Neural cell (in vitro differentiated cells): ENCODE measurements around the gene TMEM59L.

Experiments
- EZH2 ChIP-seq: fragments of 200-600, 300-800 bp; shearing (Covaris generic), sonication (generic); IDR thresholded peaks from 2 replicates; pipeline ENCODE4 v1.6.1; 2014; ENCODE audit warnings: antibody characterized with exemption, low read length, borderline replicate concordance, mild to moderate bottlenecking; ENCODE audit not compliant: insufficient read depth, poor library complexity, severe bottlenecking
- POLR2AphosphoS5 ChIP-seq: IDR thresholded peaks from 2 replicates; pipeline ENCODE4 v1.6.1; 2012
- RAD21 ChIP-seq: fragments of 450-650 bp; conservative IDR thresholded peaks from 2 replicates; pipeline ENCODE4 v1.6.1; 2014; ENCODE audit warnings: antibody characterized with exemption, mild to moderate bottlenecking, moderate library complexity
- TAF1 ChIP-seq: IDR thresholded peaks from 2 replicates; pipeline ENCODE4 v1.6.1; 2012; ENCODE audit warnings: low read depth
- TF ChIP-seq, protein P1 (sequence below): fragments of 450-650 bp; IDR thresholded peaks from 2 replicates; pipeline ENCODE4 v1.5.1; 2014; ENCODE audit warnings: antibody characterized with exemption, mild to moderate bottlenecking, moderate library complexity; ENCODE audit not compliant: poor library complexity, severe bottlenecking

DNA sequence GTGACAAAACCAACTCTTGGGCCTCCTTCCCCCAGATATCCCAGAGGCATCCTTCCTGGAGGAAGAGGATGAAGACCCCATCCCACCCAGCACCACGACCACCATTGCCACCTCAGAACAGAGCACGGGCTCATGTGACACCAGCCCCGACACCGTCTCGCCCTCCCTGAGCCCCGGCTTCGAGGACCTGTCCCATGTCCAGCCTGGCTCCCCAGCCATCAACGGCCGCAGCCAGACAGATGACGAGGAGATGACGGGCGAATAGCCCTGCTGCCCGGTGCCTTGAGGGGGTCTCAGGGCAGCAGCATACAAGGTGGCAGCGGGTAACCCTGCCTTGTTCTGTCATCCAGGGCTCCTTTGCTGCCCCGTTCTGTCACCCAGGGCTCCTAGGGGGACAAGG, 44.3 kb upstream of the TMEM59L start:
- TF ChIP-seq POLR2AphosphoS5 (no peak), RAD21 (no peak), EZH2 (no peak), TAF1 (no peak)
- TF ChIP-seq, protein P1, sequence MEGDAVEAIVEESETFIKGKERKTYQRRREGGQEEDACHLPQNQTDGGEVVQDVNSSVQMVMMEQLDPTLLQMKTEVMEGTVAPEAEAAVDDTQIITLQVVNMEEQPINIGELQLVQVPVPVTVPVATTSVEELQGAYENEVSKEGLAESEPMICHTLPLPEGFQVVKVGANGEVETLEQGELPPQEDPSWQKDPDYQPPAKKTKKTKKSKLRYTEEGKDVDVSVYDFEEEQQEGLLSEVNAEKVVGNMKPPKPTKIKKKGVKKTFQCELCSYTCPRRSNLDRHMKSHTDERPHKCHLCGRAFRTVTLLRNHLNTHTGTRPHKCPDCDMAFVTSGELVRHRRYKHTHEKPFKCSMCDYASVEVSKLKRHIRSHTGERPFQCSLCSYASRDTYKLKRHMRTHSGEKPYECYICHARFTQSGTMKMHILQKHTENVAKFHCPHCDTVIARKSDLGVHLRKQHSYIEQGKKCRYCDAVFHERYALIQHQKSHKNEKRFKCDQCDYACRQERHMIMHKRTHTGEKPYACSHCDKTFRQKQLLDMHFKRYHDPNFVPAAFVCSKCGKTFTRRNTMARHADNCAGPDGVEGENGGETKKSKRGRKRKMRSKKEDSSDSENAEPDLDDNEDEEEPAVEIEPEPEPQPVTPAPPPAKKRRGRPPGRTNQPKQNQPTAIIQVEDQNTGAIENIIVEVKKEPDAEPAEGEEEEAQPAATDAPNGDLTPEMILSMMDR, result no peak
